Type B pancreatic cell (in vitro differentiated cells): ENCODE results near the gene PLCE1. TPM values are rescaled to one million over a fixed set of nuclear protein-coding genes. Genes with fewer than 3 reads are reported as not detected.

ENCODE experiments used
- DNase-seq: peaks from one replicate; pipeline ENCODE4 v3.0.0; 2021; ENCODE audit warnings: mixed read lengths; ENCODE audit not compliant: unreplicated experiment; ENCODE audit errors: extremely low spot score
- H3K27ac Mint-ChIP-seq: 2 replicates; pipeline ENCODE4 v1.8.0; 2021; ENCODE audit warnings: mild to moderate bottlenecking, mixed read lengths
- H3K27me3 Mint-ChIP-seq: 2 replicates; pipeline ENCODE4 v1.8.0; 2021; ENCODE audit warnings: mixed read lengths
- H3K36me3 Mint-ChIP-seq: 2 replicates; pipeline ENCODE4 v1.8.0; 2021; ENCODE audit warnings: mixed read lengths
- H3K4me1 Mint-ChIP-seq: one replicate; pipeline ENCODE4 v1.8.0; 2021; ENCODE audit warnings: mixed read lengths; ENCODE audit not compliant: unreplicated experiment
- H3K4me3 Mint-ChIP-seq: 2 replicates; pipeline ENCODE4 v1.8.0; 2021; ENCODE audit warnings: mild to moderate bottlenecking, mixed read lengths
- H3K9me3 Mint-ChIP-seq: 2 replicates; pipeline ENCODE4 v1.8.0; 2021; ENCODE audit warnings: mixed read lengths
- CTCF ChIP-seq: fragments of 200-600 bp; sonication (generic); conservative IDR thresholded peaks from 2 replicates; pipeline ENCODE4 v1.5.0; 2021; ENCODE audit warnings: antibody characterized with exemption, mild to moderate bottlenecking
- total RNA-seq: library from RNA; stranded (reverse); gene quantifications from 2 replicates; pipeline ENCODE4 v1.2.1, GENCODE V29; 2021; ENCODE audit warnings: low replicate concordance

The PLCE1 gene
- total RNA-seq, 1 donor from 2014 or later = 7.8 TPM

- H3K4me3 Mint-ChIP-seq = no peak overlapping the region
- H3K27me3 Mint-ChIP-seq = peaks cover 4% of the 10 kb centered on the region
- H3K9me3 Mint-ChIP-seq = peaks cover 5% of the 10 kb centered on the region
- TF ChIP-seq CTCF = no peak
- no peak overlapping the region for H3K27ac Mint-ChIP-seq
- no peaks in the 10 kb centered on the region for H3K36me3 Mint-ChIP-seq
- peaks cover 7% of the 10 kb centered on the region for H3K4me1 Mint-ChIP-seq
- no peak for DNase-seq
Measured at GRCh38 chr10:94011296-94011695, 17.6 kb downstream of the PLCE1 start.

GRCh38 chr10:94012834-94013233 lies 19.1 kb downstream of the PLCE1 start:
- Mint-ChIP-seq H3K4me3 (no peak overlapping the region), H3K36me3 (no peaks in the 10 kb centered on the region), H3K4me1 (no peaks in the 10 kb centered on the region), H3K27me3 (no peaks in the 10 kb centered on the region), H3K9me3 (peaks cover 5% of the 10 kb centered on the region), H3K27ac (peak overlapping the region; percentile 11)
- DNase-seq = no peak
- TF ChIP-seq CTCF = no peak

- no peak for DNase-seq
- Mint-ChIP-seq H3K27ac (no peak overlapping the region), H3K9me3 (peaks cover 5% of the 10 kb centered on the region), H3K27me3 (no peaks in the 10 kb centered on the region), H3K36me3 (no peaks in the 10 kb centered on the region), H3K4me3 (no peak overlapping the region), H3K4me1 (no peaks in the 10 kb centered on the region)
- no peak for TF ChIP-seq CTCF
Measured at GRCh38 chr10:94013331-94013760, 19.6 kb downstream of the PLCE1 start.

- Mint-ChIP-seq H3K27me3 (no peaks in the 10 kb centered on the region), H3K27ac (no peak overlapping the region), H3K4me1 (no peaks in the 10 kb centered on the region), H3K36me3 (no peaks in the 10 kb centered on the region), H3K4me3 (no peak overlapping the region), H3K9me3 (no peaks in the 10 kb centered on the region)
- no peak for DNase-seq
- TF ChIP-seq CTCF = no peak
Measured at GRCh38 chr10:94014304-94014703, 20.6 kb downstream of the PLCE1 start.

- Mint-ChIP-seq H3K9me3 (no peaks in the 10 kb centered on the region), H3K4me3 (no peak overlapping the region), H3K4me1 (no peaks in the 10 kb centered on the region), H3K27me3 (no peaks in the 10 kb centered on the region), H3K36me3 (no peaks in the 10 kb centered on the region), H3K27ac (no peak overlapping the region)
- TF ChIP-seq CTCF = no peak
- no peak for DNase-seq
Measured at GRCh38 chr10:94016727-94017714, 23.3 kb downstream of the PLCE1 start.
